Measurements from ENCODE around the gene SLC28A3.

DNA sequence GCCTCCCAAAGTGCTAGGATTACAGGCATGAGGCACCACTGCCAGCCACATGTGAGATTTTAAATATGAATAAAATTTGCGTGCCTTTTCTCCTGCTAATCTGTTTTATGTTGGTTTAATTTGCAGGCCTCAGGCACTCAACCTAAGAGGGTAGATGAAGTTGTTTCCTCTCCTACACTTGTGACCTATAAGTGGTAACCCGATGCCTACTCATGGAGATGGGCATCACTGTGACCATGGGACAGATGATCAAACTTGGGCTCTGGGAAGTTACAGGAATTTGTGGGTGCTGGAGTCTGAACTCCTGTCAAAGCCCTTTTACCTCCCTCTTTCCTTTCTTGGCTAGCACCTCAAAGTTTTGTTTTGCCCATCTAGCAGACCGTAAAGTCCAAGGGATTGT lies 1.1 kb downstream of the SLC28A3 start:
- TF ChIP-seq OSR1 (CRISPR knock-in tag; IDR thresholded peaks at IDR 0.05) (no peak), RARB (CRISPR knock-in tag; IDR thresholded peaks at IDR 0.05) (no peak)
